ENCODE data around the gene RFX4. TPM values are rescaled to one million over a fixed set of nuclear protein-coding genes. Genes with fewer than 3 reads are reported as not detected.
A peak's percentile ranks its signal among the peaks of the same experiment; 100 is the strongest.

The RFX4 gene
- polyA plus RNA-seq, 1 donor, result not detected

GRCh38 chr12:106767954-106768822 is 185.4 kb downstream of the RFX4 start:
- no peak for DNase-seq

DNA sequence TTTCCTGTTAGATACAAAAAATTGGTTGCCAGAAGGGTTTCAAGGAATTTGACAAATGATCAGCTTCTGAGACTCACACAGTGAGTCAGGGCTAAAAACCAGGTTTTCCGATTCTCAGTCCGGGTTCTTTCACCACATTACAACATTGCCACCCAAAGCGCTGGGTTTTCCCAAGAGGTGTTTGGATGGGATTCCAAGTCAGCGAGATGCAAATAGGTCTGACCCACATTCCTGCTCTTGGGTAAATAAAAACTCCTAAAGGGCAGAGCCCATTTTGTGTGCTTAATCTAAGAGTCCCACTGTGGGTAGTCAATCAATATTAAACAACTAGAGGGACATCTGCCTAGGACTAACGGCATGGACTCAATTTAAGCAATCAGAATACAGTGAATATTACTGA is 186.3 kb downstream of the RFX4 start:
- no peak for DNase-seq

DNA sequence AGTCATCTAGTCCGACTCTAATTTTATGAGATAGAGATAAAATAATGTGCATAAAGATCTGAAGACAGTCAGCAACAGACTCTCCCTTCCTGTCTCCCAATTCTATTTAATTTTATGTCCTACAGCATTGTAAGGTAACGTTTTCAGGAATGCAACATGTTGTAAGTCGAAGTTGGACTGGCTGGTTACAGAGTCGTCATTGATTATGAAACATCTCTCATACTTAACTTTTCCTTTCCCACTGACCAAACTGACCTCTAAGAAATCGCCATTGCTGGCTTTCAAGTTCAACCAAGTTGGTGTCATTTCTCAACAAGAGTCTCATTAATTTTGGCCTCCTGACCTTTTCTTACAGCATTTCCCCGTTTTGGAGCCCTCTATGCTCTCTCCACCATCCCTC is 186.7 kb downstream of the RFX4 start:
- no peak for DNase-seq

- DNase-seq, result no peak
Observed at GRCh38 chr12:106771425-106771824, 188.6 kb downstream of the RFX4 start.

DNA sequence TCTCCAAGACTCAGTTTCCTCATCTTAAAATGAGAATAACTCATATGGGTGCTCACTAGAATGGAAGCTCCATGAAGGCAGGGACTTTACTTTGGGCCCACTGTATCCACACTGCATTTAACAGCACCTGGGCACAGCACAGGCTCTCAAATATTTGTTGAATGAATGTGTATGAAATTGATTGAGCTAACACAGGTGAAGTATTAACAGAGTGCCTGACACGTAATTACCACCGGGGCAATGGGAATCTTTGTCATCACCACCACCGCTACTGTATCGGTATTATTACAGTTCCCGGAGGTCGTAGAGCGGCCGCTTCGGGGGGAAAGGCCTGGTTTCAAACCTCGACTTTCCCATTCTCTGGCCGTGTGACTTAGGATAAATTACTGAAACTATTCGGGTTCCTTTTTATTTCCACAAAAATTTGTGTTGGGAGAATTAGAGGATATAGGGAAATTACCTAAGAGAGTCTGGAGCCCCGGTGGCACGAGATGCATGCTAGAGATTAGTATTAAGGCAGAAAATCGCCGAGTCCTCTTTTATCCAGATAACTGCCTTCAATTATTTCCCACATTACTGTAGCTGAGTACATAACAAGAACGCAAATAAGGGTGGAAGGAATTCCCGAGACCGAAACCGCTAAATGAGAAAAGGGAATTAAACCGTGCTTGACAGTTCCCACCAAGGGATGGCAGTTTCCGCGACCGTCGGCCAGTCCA is 190.6 kb downstream of the RFX4 start:
- DNase-seq, result no peak

DNA sequence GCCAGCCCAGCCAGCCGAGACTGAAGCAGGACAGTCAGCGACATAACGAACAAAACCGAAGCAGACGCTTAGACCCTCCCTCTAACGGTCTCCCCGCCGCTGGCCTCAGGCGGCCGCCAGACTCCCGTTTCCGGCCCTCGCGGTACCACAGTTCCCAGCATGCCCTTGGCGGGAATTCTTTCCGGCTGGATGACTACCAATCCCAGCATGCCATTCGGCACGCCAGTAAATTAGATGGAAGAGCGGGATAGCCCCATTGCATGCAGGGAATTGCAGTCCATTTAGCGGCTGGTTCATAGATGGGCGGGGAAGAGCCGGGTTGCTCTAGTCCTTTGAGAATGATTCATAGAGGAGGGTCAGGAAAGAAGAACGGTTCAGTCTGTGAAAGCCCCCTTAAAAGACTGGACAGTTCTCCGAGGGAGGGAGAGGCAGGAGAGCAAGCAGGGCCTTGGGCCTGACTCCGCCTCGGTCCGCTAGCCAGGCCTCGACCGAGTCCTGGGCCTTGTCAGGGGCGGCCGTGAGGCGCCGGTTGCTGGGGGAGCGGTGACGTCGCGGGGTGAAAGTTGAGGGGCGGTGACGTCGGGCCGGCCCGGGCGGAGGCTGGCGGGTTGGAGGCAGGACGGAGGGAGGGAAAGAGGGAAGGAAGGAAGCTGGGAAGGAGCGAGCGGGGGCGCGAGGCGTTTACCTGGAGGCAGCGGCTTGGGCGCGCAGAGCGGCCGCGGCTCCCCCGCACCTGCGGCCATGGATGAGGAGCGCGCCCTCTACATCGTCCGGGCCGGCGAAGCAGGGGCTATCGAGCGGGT is 191.4 kb downstream of the RFX4 start, which contains the start of gene RIC8B:
Gene RIC8B, plus strand, starts transcription at position 678 of the 803 bp plus-strand sequence. Its CDS starts 64 bp downstream, at position 742.
- peak; percentile 98 for DNase-seq

DNA sequence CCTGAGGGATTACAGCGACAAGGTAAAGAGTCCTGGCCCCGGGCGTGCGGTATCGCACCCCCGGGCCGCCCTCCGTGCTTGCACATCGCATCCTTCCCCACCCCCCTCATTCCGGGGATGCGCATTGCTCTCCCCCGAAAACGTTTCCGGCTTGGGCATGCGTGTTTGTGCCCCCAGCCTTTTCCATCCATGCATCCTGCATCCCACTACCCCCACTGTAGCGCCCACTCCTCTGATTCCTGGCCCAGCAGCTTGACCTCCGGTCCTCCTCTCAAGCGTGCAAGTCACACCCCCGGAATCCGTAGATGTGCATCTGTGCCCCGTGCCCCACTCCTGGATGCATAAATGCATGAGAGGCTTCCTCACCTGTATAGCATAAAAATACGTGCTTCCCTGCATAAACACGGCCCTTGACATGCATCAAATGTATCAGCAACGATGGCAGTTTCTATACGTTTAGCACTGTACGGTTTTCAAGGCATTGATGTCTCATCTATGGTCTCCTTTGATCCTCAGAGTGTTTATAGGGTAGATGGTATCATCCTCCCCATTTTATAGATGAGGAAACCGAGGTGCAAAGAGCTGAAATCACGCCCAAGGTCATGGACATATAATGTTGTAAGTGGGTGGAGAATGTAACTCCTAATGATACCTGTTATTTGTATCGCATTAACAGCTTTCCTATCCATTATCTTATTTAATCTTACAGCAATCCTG is 192.2 kb downstream of the RFX4 start:
- no peak for DNase-seq

DNA sequence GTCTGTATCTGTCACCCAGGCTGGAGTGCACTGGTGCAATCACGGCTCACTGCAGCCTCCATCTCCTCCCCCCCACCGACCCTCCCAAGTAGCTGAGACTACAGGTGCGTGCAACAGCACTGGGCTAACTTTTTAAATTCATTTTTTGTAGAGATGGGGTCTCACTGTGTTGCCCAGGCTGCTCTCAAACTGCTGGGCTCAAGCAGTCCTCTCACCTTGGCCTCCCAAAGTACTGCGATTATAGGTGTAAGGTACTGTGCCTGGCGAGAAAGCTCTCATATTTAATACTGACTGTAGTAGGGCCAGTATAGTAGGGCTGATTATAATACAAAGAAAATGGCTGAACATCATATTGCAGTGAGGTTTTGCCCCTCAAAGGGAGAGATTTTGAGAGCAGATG is 194.1 kb downstream of the RFX4 start:
- DNase-seq, result no peak

DNA sequence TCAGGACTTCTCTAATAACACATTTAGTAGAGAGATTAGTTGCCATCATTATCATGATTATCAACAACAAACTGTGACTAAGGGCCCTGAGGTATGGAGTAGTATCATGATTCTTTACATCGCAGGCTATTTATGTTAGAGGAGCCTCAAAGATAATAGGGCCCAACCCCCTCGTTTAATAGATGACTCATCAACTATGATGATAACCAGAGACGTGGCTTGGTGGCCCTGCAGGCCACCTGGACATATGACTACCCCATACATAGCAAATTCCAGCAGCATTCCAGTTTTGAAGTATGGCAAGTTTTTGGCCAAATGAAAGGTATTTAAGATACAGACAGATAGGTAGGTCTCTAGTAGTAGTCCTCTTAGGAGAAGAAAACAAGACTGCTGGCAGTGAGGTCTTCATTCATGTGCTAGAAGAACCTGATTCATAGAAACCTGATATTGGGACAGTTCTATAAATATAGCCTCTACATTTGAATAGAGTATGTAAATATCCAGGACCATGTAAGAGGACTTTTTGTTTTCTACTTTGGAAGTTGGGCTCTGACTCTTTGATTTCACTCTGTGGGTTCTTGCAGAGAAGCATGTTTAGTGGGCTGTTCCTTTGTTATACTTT is 197.3 kb downstream of the RFX4 start:
- DNase-seq, result no peak

DNA sequence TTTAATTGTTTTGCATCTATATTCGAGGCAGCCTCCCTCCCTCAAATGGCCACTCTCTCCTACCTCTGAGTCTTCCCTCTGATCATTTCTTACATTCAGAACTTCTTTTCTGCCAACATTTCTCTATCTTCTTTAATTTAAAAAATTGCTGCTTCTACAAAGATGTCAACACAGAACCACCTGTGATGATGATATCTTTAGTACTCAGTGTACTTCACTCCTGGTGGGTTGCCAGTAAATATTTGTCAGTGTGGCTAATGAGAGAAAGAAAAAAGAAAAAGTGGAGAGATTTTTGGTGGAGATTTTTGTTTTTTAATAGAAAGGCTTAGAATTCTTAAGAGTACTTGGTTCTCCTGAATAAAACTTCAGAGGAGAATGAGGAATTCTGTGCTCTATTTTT is 199.8 kb downstream of the RFX4 start:
- DNase-seq, result no peak

DNA sequence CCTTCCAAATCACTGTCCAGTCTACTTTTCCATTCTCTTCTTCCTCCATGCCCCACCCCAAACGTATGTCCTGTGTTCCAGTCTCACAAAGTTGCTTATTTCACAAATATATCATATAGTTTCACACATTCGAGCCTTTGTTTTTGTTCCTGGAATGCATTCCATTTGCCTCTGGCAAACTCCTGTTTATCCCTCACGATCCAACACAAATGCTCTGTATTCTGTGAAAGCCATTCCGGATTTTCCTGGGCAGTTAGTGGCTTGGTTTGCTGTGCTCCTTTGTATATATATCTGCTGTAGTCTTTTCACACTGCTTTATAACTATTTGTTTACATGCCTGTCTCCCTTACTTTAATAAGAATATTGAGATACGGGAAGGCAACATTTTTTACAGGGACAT is 200.7 kb downstream of the RFX4 start:
- DNase-seq, result no peak

- DNase-seq, result no peak
Observed at GRCh38 chr12:106790020-106790419, 207.2 kb downstream of the RFX4 start.

GRCh38 chr12:106791531-106791930 is 208.7 kb downstream of the RFX4 start:
- DNase-seq, result no peak

DNA sequence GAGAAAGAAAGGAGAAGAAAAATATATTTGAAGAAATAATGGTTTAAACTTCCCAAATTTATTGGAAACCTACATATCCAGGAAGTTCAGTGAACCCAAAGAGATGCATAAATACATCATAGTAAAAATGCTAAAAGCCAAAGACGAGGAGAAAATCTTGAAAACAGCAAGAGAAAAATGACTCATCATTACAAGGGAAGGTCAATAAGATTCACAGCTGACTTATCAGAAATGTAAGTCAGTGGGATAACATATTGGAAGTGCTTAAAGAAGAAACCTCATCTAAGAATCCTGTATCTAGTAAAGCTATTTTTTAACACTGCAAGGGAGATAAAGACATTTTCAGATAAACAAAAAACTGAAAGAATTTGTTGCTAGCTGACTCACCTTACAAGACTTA is 211.6 kb downstream of the RFX4 start:
- no peak for DNase-seq

DNA sequence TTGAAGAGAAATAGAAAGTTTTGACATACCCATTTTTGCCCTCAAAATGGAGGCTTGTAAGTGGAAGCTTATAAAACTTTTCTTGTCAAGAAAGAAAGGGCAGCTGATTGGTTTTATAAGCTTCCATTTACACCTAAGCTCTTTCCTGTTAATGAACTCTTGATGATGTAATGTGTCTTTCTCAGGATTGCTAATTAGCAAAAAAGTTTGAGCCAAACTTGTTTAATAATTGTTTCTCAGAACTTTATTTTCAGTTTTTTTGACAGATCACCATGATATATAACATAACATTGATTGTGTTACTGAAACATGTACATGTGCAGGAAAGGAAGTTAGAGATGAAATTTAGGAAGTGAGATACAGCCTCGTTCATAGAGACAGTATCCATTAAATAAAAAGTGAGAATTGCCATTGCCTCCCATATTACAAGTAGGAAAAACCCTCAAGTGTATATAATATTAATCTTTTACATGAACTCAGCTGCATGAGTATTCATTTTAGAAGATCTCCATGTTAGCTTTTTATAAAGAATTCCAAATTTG is 218.4 kb downstream of the RFX4 start:
- DNase-seq, result no peak

GRCh38 chr12:106801830-106802533 is 219.2 kb downstream of the RFX4 start:
- DNase-seq, result no peak

- DNase-seq, result no peak
Observed at GRCh38 chr12:106804668-106805067, 221.9 kb downstream of the RFX4 start.
